KBM-7 (cell line): ENCODE data around the gene FFAR2.
"Not testable (repeated sequence)": the region's sequence is repeated elsewhere in the genome, so short reads cannot be mapped to it uniquely, and the experiment has no call there.

Source experiments
- DNase-seq: peaks from one replicate; pipeline ENCODE4 v3.0.0-alpha.2; 2015
- in situ Hi-C: fragments of 300-500 bp; cut with MboI; formaldehyde crosslinking; loops from 2 replicates; pipeline ENCODE4 v1.14.3; 2020; ENCODE audit warnings: low sequenced_read_pairs, low pct_unique_long_range_greater_than_20kb, mixed read lengths

FFAR2 gene

DNA sequence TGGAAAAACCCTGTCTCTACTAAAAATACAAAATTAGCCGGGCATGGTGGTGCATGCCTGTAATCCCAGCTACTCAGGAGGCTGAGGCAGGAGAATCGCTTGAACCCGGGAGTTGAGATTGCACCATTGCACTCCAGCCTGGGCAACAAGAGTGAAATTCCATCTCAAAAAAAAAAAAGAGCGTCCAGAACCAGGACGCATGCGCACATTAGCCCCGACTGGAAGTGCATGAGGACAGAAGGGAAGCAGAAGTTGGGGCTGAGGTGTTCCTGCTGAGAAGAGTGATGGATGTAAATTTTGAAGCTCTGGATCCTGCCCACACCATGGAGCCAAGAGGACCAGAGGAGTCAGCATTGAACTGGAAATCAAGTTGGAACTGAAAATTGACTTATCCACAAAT lies 26.5 kb downstream of the FFAR2 start:
- DNase-seq, in situ Hi-C loops: not testable (repeated sequence)

DNA sequence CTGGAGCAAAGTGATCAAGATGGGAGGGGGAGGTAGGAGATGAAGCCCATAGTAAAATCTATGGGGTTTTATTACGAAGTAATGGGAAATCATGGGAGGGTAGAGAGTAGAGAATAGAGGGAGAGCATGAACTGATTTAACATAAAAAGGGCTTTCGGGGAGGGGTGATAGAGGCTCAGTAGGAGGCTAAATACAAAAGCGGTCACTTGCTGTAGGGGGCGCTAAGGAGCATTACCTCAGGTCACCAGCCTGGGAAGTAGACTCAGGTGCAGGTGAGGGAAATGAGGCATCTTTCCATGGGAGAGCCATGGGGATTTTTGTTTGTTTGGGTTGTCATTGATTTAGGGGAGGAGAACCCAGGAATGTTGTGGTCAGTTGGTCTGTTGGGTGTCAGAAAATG lies 28.1 kb downstream of the FFAR2 start:
- in situ Hi-C loops, result no loop called here
- DNase-seq, result no peak

GRCh38 chr19:35478794-35479677 lies 31.0 kb downstream of the FFAR2 start:
- DNase-seq, result no peak

GRCh38 chr19:35483089-35483488 lies 35.0 kb downstream of the FFAR2 start:
- no peak for DNase-seq
- in situ Hi-C loops, result no loop called here

More at GRCh38 chr19:35478794-35479677, 31.0 kb downstream of the FFAR2 start:
- in situ Hi-C loops, result no loop called here

GRCh38 chr19:35484252-35485036 lies 36.4 kb downstream of the FFAR2 start:
- in situ Hi-C loops, result no loop called here
- no peak for DNase-seq

DNA sequence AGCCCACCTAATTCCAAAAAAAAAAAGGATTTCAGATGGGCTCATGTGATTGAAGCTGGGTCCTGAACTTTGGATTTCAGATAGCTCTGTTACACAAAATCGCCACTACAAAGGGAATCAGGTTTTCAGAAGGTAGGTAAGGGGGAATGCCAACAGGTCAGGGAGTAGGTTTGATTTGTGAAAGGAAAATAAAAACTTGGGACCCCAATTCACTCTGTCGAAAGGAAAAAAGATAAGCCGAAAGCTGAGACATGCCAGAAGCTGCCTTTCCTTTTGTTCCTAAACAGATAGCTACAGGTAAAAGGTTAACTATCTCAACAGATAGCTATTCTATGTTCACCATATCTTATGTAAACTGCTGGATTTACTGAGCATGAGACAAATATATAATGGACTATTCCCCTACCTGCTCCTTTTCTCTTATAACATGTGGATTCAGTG lies 38.2 kb downstream of the FFAR2 start:
- in situ Hi-C loops, result no loop called here
- no peak for DNase-seq

DNA sequence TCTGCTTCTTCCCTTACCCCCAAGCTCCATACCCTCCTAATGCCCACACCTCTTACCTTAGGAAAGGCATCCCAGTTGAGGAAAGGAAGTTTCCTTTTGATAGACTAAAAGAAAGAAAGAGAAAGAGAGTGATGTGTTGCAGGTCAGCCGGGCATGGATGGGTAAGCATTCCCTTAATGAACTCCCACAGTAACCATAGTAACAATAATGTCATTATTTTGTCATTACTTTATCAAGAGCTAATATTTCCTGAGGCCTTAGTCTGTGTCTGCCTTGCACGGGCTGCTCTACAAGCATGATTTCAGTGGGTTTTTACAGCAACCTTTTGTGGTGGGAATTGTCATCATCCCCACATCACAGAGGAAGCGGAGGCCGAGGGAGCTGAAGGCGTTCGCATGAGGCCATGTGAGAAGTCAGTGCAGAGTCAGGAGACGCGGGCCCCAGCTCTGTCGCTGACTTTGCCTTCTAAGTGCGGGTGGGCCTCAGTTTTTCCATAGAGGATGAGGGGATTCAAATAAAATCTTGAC lies 39.7 kb downstream of the FFAR2 start:
- DNase-seq, result no peak
- in situ Hi-C loops, result no loop called here

- no peak for DNase-seq
- in situ Hi-C loops, result no loop called here
Measured at GRCh38 chr19:35488677-35489076, 40.6 kb downstream of the FFAR2 start.

DNA sequence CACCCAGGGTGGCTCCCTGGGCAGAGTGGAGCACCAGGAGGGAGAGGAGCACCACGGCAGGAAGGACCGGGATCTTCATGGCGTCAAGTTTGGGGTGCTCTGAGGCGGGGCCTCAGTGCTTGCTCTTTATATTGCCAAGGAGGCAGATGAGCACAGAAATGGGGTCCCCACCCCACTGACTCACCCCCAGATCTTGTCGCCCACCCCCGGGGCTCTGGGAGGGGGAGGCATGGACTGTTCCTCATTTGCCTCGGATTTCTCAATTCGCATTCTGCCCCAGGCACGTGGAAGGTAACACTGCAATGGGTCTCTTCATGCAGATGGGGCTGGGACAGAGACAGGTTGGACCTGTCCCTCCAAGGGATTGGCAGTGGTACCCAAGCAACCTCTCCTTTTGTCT lies 42.3 kb downstream of the FFAR2 start, which contains the start of gene KRTDAP:
KRTDAP (minus strand) TSS at position 101 of the 400 bp plus-strand sequence; CDS start at position 79, 22 bp downstream.
- in situ Hi-C loops, result no loop called here
- no peak for DNase-seq

GRCh38 chr19:35491836-35492360 lies 43.8 kb downstream of the FFAR2 start:
- in situ Hi-C loops, result no loop called here
- DNase-seq, result no peak

DNA sequence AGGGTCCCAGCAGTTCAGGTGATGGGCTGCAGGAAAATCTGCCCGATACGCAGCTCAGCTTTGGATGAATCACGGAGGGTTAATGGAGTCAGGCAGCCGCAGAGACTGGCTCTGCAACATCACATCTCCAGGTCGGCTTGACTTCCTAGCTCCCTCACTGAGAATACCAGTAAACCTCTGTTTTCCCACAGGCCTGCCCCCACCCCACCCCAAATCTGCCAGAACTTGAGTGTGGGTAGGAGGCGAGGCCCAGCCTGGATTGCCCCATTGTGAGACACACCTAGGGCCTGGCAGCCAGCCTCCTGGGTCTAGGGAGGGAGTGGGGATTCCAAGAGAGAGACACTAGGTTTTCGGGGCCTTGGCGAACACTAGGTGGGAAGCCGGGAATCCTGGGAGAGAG lies 45.9 kb downstream of the FFAR2 start:
- no peak for DNase-seq
- in situ Hi-C loops, result no loop called here

- in situ Hi-C loops, result no loop called here
- peak; percentile 65 for DNase-seq
Measured at GRCh38 chr19:35495107-35496064, 47.3 kb downstream of the FFAR2 start.

- in situ Hi-C loops, result no loop called here
- DNase-seq, result no peak
Measured at GRCh38 chr19:35497406-35497805, 49.3 kb downstream of the FFAR2 start.

GRCh38 chr19:35498220-35498619 lies 50.2 kb downstream of the FFAR2 start:
- DNase-seq, result no peak
- in situ Hi-C loops, result no loop called here

GRCh38 chr19:35498984-35499527 lies 51.0 kb downstream of the FFAR2 start:
- no peak for DNase-seq
- in situ Hi-C loops, result no loop called here

- in situ Hi-C loops, result no loop called here
Measured at GRCh38 chr19:35500611-35501010, 52.6 kb downstream of the FFAR2 start.

More at GRCh38 chr19:35500611-35501010, 52.6 kb downstream of the FFAR2 start:
- no peak for DNase-seq
